NCI-H460 (cell line): Measurements from ENCODE around the gene MACROD2. TPM values are rescaled to one million over a fixed set of nuclear protein-coding genes. Genes with fewer than 3 reads are reported as not detected.
"Not testable (repeated sequence)": the region's sequence is repeated elsewhere in the genome, so short reads cannot be mapped to it uniquely, and the experiment has no call there.

ENCODE experiments used
- DNase-seq: peaks from one replicate; pipeline ENCODE4 v3.0.0-alpha.2; 2016; ENCODE audit warnings: low read depth; ENCODE audit errors: extremely low read depth
- polyA plus RNA-seq: library from polyadenylated mRNA; depleted of rRNA; stranded (reverse); fragments of >200 nt; gene quantifications from 2 replicates; pipeline ENCODE4 v1.2.3, GENCODE V29; 2014; cell fraction: nucleus; rRNA removed
- total RNA-seq: library from RNA; depleted of rRNA; stranded (reverse); fragments of >200 nt; shearing (Covaris generic); gene quantifications from 2 replicates; pipeline ENCODE4 v1.2.3, GENCODE V29; 2014; rRNA removed

MACROD2 gene
- total RNA-seq: 1.4 and 2.0 TPM in 2 replicates
- 0.31 and 7.2 TPM in 2 replicates for polyA plus RNA-seq

DNA sequence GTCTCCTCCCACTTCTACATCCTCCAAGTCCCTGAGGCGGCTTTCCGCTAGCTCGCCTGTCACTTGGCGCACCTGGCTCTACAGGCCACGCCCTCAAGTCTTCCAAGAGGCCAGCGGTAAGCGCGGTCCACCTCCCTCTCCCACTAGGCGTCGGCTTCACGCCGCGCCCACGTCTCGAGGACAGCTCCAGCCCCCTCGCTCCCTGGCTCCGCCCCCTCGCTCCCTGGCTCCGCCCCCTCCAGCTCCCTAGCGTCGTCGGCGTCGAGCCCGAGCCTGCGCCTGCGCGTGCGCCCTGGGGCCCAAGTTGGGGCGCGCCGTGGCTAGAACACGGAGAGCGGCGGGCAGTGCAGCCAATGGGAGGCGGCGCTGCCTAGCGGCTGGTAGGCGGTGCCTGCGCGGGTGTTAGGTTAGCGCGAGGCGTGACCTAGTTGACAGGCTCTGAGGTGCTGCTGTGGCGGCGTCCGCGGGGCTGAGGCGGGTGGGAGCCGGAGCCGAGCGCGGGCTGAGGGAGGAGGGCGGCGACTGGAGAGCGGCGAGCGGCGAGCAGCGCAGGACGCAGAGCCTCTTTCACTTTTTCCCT is at the start of gene MACROD2:
Gene MACROD2, plus strand, starts transcription at position 431 of the 580 bp plus-strand sequence.
- peak; percentile 95 for DNase-seq

DNA sequence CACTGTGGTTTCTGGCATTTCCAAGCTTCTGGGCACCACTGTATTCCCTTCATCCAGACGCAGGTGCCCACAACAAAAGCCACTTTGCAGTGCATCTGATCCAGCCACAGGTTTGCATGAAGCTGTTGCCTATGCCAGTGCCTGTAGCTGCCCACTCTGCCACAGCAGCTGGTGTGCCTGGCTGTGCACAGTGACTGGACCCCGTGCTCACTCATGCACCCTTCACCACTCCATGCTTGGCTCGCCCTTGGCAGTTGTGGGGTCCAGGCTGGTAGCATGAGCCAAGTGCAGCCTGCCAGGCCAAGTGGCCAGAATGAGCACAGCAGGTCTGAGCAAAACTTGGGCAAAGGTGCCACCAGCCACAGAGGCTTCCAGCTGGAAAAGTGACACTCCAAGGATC is 47.6 kb upstream of the MACROD2 start:
- DNase-seq: no peak

DNA sequence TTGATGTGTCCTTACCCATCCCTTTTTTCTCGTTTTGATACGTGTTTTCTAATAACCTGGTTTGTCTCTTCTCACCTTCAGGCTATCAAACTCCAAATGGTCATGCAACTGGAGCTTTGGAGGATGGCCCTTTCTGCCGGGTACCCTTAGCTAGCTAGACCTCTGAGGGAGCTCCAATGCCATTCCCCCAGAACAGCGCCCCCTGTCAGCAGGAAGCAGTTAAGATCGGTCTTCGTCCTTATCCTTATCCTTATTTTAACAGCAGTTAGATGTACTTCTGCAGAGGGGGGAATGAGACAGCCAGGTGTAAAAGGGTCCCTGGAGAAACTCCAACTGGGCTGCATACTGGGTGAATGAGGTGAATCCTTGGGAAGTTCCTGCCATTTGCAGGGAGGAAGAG is 42.1 kb upstream of the MACROD2 start:
- no peak for DNase-seq

DNA sequence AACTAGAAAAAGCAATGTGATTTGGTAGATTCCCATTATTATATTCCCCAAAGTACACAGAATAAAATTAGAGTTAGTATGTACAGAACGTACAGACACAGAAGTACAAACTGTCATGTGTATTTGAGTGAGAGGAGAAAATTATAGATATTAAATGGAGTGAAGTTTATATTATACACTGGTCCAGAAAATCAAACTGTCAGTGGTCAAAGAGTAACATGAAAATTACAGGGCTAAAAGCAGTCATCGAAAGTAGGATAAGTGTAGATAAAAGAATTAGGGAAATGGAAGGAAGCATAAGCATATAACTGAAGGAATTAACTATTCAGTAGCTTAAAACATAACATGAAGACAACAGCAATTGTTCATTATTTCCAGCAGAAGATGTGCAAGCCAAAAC is 35.2 kb upstream of the MACROD2 start:
- no peak for DNase-seq

DNA sequence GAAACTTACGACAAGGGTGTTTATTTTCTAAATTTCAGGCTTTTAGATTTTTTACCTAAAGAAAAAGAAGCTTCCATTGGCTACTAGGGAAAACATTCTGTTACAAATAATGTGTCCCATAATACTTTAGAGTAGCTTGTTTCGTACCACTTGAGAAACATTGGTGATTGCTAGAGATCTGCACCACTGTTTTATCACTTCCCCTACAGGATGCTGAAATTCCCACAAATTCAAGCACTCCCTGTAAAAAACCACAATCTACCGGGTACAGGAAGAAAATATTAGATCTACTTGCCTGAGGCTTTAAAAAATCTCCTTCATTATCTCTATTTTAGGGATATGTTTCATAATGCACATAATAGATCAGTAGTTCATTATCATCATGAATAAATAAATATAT is 34.8 kb upstream of the MACROD2 start:
- no peak for DNase-seq

DNA sequence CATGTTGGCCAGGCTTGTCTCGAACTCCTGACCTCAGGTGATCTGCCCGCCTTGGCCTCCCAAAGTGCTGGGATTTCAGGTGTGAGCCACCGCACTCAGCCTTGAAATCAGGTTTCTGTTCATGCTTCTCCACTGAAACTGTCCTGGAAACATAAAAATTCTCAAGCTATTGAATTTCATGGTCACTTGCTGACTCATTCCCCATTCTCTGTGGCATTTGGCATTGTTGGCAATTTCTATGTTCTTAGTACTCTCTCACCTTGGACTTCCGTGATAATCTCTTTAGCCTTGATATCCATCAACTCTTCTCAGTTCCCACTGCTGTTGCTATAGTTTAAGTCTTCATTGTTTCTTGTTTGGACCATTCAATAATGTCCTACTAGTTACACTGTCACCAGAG is 11.1 kb upstream of the MACROD2 start:
- DNase-seq: no peak

DNA sequence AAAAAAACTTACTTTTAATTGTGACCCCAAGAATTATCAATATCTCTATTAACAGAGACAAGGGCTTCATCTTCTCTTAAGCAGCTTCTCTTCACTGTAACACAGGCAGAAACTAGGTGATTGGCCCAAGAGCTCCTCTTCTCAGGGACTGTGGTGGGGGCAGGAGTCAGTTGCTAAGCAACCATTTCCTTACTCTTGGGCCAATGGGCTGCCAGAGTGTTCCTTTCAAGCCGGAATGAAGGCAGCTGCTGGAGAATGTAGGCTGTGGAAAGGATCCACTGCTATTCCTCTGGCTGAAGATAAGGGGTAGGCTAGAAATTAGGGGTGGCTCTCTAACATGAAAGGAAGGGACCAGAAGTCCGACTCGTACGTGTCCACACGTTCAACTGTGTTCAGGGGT is 4.9 kb upstream of the MACROD2 start, which contains the start of gene SEL1L2:
Gene SEL1L2, minus strand, starts transcription at position 150 of the 400 bp plus-strand sequence. Its CDS starts 80 bp downstream, at position 70.
- DNase-seq: no peak

DNA sequence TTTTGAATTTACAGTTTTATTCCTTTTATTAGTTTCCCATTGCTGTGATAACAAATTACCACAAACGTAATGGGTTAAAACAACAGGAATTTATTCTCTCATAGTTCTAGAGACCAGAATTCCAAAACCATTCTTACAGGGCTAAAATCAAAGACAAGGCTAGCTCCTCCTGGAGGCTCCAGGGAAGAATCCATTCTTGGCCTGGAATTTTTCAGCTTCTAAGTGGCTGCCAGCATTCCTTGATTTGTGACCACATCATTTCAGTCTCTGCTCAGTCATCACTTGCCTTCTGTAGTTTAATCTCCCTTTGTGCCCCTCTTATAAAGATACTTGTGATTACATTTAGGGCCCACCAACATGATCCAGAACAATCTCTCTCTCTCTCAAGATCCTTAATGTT is 4.0 kb upstream of the MACROD2 start:
- no peak for DNase-seq

DNA sequence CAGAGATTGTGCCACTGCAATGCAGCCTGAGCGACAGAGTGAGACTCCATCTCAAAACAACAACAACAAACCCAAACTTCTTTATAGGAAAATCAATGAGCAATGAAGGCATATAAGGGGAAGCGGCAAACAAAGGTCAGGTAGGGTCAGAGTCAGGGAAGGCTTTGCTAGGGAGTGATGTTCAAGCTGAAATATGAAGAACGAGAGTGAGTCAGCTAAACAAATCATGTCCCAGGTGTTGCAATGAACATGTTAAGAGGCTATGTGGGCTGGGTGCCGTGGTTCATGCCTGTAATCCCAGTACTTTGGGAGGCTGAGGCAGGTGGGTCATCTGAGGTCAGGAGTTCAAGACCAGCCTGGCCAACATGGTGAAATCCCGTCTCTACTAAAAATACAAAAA is 3.4 kb upstream of the MACROD2 start:
- not testable (repeated sequence) for DNase-seq

DNA sequence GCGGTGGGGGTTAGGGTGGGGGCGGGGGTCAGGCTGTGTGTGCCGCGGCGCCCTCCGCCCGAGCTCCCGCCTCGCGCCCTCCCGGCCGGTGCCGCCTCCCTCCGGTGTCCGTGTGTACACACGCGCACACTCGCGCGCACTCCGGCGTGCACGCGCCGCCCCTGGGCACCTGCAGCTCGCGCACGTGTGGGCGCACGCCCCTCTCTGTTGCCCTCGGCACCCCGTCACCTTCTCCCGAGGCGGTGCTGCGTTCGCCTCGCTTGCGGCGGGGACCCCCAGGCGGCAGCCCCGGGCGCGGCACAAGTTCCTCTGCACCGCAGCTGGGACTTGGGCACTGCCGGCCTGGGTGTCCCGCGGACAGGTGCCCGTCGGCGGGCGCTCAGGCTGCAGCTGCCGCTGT is 525 bp downstream of the MACROD2 start:
- DNase-seq: no peak

DNA sequence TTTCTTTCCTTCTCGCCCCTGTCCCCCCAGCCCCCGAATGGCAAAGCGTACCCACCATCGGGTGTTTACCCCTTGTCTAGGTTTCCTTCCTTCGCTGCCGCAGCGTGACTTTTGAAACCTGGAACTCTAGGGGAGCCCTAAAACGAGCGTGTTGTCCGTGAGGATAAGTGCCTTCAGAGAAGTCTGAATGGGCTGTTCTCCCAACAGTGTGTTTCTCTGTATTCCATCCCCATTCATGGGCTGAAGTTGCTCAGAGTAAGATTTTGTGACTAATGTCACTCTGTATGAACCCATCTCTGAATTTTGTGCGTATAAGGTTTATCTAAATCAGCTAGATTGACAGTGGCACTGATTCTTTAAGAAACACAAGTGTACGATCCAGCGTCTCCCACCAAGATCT is 949 bp downstream of the MACROD2 start:
- no peak for DNase-seq

DNA sequence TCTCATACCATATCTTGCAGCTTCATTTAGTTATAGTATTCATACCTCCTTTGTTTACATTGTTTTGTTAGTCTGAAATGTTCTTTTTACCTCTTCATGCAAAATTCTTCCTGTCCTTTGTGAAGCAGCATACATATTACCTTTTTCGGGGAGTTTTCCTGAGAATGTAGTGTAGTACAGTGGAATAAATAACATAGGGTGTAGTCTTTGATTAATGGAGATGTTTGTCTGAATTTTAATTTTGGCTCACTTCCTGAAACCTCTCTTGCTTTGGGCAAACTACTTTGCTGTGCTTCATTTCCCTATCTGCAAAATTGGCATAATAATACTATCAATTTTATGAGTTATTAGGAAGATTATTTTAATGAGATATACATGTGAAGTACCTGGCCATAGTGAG is 5.6 kb downstream of the MACROD2 start:
- no peak for DNase-seq

DNA sequence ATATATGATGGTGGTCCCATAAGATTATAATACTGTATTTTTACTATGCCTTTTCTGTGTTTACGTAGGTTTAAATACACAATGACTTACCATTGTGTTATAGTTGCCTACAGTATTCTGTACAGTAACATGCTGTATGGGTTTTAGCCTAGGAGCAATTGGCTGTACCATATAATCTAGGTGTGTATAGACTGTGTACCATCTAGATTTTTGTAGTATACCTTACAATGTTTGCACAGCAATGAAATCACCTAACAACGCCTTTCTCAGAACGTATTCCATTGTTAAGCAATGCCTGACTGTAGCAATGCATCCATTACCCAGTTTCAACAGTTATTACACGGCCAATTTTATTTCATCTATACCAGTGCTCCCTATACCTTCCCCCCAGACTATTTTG is 10.7 kb downstream of the MACROD2 start:
- DNase-seq: no peak

DNA sequence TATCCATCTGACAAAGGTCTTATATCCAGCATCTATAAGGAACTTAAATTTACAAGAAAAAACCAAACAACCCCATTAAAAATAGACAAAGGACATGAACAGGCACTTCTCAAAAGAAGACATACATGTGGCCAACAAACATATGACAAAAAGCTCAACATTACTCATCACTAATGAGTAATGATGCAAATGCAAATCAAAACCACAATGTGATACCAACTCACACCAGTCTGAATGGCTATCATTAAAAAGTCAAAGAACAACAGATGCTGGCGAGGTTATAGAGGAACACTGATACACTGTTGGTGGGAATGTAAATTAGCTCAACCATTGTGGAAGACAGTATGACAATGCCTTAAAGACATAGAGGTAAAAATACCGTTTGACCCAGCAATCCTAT is 13.9 kb downstream of the MACROD2 start:
- no peak for DNase-seq

DNA sequence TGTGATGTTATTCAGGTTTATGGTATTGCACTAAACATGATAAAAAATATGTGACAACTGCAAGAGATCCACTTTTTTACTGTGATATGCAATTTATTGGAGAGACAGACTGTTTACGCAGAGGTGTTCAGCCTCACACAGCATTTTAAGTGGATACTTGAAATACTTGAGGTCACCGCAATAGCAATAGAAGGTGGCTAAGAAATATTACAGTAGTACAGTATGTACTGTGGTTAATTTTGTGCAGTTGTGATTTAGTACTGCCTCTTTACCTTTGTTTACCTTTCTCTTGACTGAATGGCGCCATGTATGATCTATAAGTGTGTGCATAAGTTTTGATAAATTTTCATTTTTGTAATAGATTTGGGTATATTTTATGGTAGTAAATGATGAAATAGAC is 17.4 kb downstream of the MACROD2 start:
- no peak for DNase-seq

DNA sequence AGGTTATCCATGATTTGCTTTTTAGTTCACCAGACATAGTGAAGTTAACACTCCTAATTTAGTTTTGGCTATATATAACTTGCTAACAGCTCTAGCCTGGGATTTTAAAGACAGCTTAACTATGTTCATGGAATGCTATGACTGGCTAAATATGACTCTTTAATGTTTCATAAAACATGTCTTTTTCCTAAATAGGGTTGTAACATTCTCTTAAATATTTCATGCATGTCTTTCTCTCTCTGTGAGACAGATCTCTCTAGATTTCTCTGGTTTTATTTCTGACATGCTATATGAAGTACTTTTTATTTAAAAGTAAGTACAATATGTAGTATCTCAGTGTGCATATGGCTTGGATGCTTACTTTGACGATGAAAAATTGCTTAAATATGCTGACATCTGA is 35.7 kb downstream of the MACROD2 start:
- DNase-seq: no peak

DNA sequence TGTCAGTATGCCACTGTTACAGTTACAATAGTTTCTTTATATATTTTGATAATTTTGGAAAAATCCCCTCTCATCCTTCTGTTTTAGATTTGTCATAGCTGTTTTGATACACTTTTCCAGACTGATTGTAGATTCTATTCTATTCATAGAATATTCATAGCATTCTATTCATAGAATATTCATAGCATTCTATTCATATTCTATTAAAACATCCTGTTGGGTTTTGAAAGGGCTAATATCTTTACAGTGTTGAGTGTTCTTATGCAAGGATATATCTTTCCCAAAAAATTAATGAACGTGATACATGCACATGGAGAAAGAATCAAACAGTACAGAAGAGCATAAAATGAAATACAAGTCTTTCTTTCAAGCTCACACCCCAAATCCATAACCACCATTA is 38.0 kb downstream of the MACROD2 start:
- DNase-seq: no peak

DNA sequence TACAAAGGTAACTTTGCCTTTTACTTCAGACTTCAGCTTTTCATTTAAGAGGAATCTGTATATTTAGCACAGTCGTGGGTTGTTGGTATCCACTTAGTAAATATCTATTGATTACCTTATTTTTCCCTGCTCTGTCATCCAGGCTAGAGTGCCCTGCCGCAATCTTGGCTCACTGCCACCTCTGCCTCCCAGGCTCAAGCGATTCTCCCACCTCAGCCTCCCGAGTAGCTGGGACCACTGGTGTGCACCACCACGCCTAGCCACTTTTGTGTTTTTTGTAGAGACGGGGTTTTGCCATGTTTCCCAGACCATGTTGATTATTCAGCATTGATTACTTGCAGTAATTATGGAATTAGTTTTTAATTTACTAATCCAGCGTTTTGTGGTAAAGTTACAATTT is 41.3 kb downstream of the MACROD2 start:
- no peak for DNase-seq

DNA sequence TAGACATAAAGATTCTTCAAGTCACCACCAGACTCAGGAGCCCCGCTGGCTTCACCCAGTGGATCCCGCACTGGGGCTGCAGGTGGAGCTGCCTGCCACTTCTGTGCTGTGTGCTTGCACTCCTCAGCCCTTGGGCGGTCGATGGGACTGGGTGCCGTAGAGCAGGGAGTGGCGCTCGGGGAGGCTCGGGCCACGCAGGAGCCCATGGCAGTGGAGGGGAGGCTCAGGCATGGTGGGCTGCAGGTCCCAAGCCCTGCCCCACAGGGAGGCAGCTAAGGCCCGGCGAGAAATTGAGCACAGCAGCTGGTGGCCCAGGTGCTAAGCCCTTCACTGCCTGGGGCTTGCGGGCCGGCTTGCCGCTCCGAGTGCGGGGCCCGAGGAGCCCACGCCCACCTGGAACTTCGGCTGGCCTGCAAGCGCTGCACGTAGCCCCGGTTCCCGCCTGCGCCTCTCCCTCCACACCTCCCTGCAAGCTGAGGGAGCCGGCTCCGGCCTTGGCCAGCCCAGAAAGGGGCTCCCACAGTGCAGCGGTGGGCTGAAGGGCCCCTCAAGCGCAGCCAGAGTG is 49.5 kb downstream of the MACROD2 start:
- DNase-seq: not testable (repeated sequence)

DNA sequence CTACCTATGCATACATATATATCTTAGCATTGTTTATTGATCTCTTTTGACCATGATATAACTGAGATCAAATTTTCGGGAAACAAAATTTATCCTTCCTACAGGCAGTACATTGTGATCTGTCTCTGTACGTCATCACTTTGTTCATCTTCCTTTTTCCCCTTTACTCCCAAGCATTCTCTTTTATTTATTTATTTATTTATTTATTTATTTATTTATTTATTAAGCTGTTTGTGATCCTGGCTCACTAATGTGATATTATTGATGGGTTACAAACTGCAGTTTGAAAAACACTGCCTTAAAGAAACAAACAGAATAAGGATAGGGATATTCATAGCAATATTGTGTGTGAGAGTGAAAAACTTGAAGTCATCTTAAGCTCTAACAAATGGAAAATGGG is 51.2 kb downstream of the MACROD2 start:
- no peak for DNase-seq

DNA sequence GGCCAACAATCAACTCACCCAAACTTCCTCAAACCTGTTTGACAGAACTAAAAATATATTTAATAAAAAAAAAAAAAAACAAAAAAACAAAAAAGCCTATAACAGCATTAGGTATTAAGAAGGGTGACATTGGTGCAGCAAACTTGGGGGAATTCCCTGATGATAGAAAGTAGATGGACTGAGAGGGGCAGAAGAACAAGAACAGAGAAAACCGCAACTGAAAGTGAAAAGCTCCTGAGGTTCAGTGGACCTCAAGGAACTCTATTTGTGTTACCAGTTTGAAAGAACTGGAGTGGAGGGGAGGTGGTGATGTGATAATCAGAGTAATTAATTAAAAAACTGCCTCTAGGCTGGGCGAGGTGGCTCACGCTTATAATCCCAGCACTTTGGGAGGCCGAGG is 53.8 kb downstream of the MACROD2 start:
- no peak for DNase-seq

DNA sequence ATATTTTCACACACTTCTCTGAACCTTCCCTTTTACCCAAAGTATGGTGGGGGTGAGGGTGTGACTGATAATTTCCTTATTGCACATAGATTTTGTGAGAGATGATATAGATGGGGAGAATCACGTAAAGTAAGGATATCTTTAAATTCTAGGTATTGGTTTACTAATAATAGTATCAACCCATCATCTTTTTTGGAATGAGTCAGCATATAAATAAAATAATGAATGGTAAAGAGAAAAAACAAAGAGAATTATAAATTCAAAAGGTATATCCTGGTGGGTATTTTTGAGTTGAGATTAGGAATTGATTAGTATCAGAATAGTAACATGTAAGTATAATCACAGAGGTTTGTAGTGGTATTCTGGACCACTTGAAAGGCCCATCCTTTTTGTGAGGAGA is 56.1 kb downstream of the MACROD2 start:
- DNase-seq: no peak
